Lung (tissue), 12 donors: ENCODE measurements around the gene CCL24. TPM values are rescaled to one million over a fixed set of nuclear protein-coding genes. Genes with fewer than 3 reads are reported as not detected.
"Not testable (repeated sequence)": the region's sequence is repeated elsewhere in the genome, so short reads cannot be mapped to it uniquely, and the experiment has no call there.

Source experiments
- ATAC-seq: fragments of 200-7000 bp; cut with Tn5 transposase; one replicate; pipeline ENCODE4 v1.9.1; 2020; ENCODE audit warnings: moderate number of reproducible peaks; ENCODE audit not compliant: insufficient read depth, low FRiP score
- DNase-seq, 3 donors: peaks; one replicate each; pipeline ENCODE4 v3.0.0-alpha.2; 2013 to 2017
- H3K27ac ChIP-seq, 2 donors: one replicate each; pipeline ENCODE4 v1.5.1; 2013; ENCODE audit warnings: mild to moderate bottlenecking in 2 of 2, moderate library complexity in 2 of 2, control low read depth in 1 of 2, inconsistent platforms in 1 of 2, low read depth in 1 of 2, low read length in 1 of 2
- H3K27me3 ChIP-seq, 3 donors: one replicate each; pipeline ENCODE4 v1.5.1; 2013; ENCODE audit warnings: low read length in 2 of 3; ENCODE audit not compliant: control insufficient read depth in 3 of 3, insufficient read depth in 3 of 3
- H3K36me3 ChIP-seq, 4 donors: one replicate each; pipeline ENCODE4 v1.5.1; 2013; ENCODE audit warnings: low read length in 4 of 4, mild to moderate bottlenecking in 1 of 4, moderate library complexity in 1 of 4; ENCODE audit not compliant: control insufficient read depth in 4 of 4, insufficient read depth in 4 of 4
- H3K4me1 ChIP-seq, 5 donors: one replicate each; pipeline ENCODE4 v1.5.1; 2013; ENCODE audit warnings: low read length in 5 of 5, mild to moderate bottlenecking in 2 of 5, moderate library complexity in 1 of 5; ENCODE audit not compliant: control insufficient read depth in 5 of 5, insufficient read depth in 5 of 5
- H3K4me3 ChIP-seq: one replicate; pipeline ENCODE4 v1.5.1; 2013; ENCODE audit warnings: mild to moderate bottlenecking, control low read depth, moderate library complexity
- H3K9ac ChIP-seq, 2 donors: one replicate each; pipeline ENCODE4 v1.5.1; 2013; ENCODE audit warnings: low read length in 2 of 2, control low read depth in 1 of 2; ENCODE audit not compliant: insufficient read depth in 1 of 2
- H3K9me3 ChIP-seq, 4 donors: one replicate each; pipeline ENCODE4 v1.5.1; 2013; ENCODE audit warnings: low read length in 3 of 4, mild to moderate bottlenecking in 1 of 4, moderate library complexity in 1 of 4; ENCODE audit not compliant: control insufficient read depth in 4 of 4, insufficient read depth in 3 of 4
- WGBS, 2 donors: extraction: QIAGEN DNeasy Blood & Tissue Kit; methylation state at CpG; one replicate each; pipeline ENCODE4 v1.1.7; 2013; 5-methylcytosine and 5-hydroxymethylcytosine counted together
- polyA plus RNA-seq, 2 donors: library from polyadenylated mRNA; stranded (reverse); fragments of 200-250 nt; gene quantifications; one replicate each; pipeline ENCODE4 v1.2.1, GENCODE V29; 2013
- total RNA-seq, 2 donors: library from RNA; depleted of rRNA in 1 of 2; stranded (reverse); fragments of >200 nt in 1 of 2; gene quantifications; one replicate each; pipeline ENCODE4 v1.2.1, GENCODE V29; 2014 to 2021
- TF ChIP-seq, protein P1 (sequence below): IDR thresholded peaks from 2 replicates; pipeline ENCODE4 v1.5.1; 2012; ENCODE audit warnings: mild to moderate bottlenecking; ENCODE audit errors: control extremely low read depth, extremely low read depth
- donor health status: control.
- donor health status: control.
- donor health status: Bipolar disorder and iron deficiency.
- donor health status: healthy.
- donor health status: DM: yes; HTN: yes; CAD: no.

Gene CCL24
- total and polyA plus RNA-seq, 4 donors = 1.1 to 4.8 (median 2.8) TPM; not detected in 1

DNA sequence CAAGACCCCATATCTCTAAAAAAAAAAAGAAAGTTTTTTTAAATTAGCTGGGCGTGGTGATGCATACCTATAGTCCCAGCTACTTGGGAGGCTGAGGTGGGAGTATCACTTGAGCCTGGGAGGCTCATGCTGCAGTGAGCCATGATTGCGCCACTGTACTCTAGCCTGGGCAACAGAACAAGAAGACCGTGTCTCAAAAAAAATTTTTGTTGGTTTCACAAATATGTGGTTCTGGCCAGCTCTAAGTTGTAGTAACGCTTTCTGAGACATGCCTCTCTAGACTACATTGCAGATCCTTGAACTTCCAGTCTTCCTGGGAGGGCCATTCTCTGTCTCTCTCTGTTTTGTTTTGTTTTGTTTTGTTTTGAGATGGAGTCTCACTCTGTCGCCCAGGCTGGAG, 40.6 kb upstream of the CCL24 start:
- no peaks in the 10 kb centered on the region for H3K9me3 ChIP-seq
- ATAC-seq (peak; percentile 38), DNase-seq (no peak)
- no peak overlapping the region for H3K9ac ChIP-seq
- no peak overlapping the region for H3K4me3 ChIP-seq
- no peaks in the 10 kb centered on the region for H3K27me3 ChIP-seq
- TF ChIP-seq, protein P1, sequence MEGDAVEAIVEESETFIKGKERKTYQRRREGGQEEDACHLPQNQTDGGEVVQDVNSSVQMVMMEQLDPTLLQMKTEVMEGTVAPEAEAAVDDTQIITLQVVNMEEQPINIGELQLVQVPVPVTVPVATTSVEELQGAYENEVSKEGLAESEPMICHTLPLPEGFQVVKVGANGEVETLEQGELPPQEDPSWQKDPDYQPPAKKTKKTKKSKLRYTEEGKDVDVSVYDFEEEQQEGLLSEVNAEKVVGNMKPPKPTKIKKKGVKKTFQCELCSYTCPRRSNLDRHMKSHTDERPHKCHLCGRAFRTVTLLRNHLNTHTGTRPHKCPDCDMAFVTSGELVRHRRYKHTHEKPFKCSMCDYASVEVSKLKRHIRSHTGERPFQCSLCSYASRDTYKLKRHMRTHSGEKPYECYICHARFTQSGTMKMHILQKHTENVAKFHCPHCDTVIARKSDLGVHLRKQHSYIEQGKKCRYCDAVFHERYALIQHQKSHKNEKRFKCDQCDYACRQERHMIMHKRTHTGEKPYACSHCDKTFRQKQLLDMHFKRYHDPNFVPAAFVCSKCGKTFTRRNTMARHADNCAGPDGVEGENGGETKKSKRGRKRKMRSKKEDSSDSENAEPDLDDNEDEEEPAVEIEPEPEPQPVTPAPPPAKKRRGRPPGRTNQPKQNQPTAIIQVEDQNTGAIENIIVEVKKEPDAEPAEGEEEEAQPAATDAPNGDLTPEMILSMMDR = no peak
- H3K27ac ChIP-seq = no peak overlapping the region
- peaks cover 0 to 1% (median 0%) of the 10 kb centered on the region in 5 donors for H3K4me1 ChIP-seq
- no peaks in the 10 kb centered on the region for H3K36me3 ChIP-seq
- 71 to 72% methylated on average over 5 of the region's 5 CpGs for WGBS, 2 donors

DNA sequence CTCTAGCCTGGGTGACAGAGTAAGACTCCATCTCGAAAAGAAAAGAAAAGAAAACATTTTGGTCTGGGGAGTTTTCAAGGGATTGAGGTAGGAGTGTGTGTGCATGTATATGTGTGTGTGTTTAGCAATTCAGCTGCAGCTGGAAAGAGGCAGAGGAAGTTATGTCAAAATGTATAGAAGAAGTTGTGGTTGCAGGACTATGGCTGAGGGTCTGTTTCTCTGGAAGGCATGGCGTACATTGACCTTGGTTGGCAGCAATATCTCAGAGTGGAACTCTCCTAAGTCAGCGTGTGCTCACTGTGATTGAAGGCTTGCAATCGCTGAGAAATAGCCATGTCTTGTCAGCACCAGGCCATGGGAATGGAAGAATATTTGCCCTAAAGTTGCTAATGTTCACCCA, 36.6 kb upstream of the CCL24 start:
- Histone ChIP-seq H3K27ac (no peak overlapping the region), H3K4me1 (peaks cover 0 to 1% (median 0%) of the 10 kb centered on the region in 5 donors), H3K4me3 (no peak overlapping the region), H3K27me3 (no peaks in the 10 kb centered on the region), H3K36me3 (no peaks in the 10 kb centered on the region), H3K9me3 (no peaks in the 10 kb centered on the region), H3K9ac (no peak overlapping the region)
- ATAC-seq (no peak), DNase-seq (no peak)
- WGBS, 2 donors = 44 to 59% methylated on average over 4 of the region's 4 CpGs
- TF ChIP-seq, protein P1 = no peak

DNA sequence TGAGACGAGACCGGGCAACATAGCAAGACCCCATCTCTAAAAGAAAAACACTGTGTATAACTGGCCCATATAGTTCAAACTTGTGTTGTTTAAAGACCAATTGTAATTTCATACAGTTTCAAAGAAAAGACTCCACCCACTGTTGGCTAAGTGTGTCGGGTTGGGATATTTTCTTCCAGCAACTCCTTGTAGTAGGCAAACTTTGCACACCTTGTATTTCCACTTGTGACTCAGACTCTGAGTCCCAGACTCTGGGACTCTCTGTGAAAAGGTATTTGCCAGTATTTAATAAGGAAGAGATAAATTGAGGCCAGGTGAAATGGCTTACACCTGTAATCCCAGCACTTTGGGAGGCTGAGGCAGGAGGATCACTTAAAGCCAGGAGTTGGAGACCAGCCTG, 36.0 kb upstream of the CCL24 start:
- H3K9ac ChIP-seq = no peak overlapping the region
- WGBS, 2 donors = 65 to 76% methylated on average over 3 of the region's 3 CpGs
- no peaks in the 10 kb centered on the region for H3K9me3 ChIP-seq
- no peaks in the 10 kb centered on the region for H3K27me3 ChIP-seq
- DNase-seq (no peak), ATAC-seq (no peak)
- no peak overlapping the region for H3K4me3 ChIP-seq
- no peak overlapping the region for H3K27ac ChIP-seq
- peaks cover 0 to 1% (median 0%) of the 10 kb centered on the region in 5 donors for H3K4me1 ChIP-seq
- TF ChIP-seq, protein P1 = no peak
- H3K36me3 ChIP-seq = no peaks in the 10 kb centered on the region

DNA sequence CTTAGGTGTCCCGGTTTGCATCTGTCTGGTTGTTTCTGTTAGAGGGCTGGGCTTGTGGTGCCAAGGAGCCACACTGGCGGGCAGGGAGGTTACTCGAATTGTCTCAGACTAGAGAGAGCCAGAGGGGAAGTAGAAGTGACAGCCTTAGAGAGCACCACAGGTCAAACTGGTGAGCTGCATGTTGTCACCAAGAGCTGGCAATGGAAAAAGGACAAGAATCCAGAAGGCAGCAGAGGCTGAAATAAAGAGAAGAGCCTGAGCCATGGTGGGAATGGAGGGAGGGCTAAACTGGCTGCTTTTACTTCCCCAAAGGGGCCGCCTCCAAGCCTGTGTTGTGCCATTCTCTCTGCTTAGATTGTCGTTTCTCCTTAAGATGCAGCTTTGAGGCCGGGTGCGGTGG, 34.1 kb upstream of the CCL24 start:
- TF ChIP-seq, protein P1 = no peak
- ATAC-seq = peak; percentile 27

DNA sequence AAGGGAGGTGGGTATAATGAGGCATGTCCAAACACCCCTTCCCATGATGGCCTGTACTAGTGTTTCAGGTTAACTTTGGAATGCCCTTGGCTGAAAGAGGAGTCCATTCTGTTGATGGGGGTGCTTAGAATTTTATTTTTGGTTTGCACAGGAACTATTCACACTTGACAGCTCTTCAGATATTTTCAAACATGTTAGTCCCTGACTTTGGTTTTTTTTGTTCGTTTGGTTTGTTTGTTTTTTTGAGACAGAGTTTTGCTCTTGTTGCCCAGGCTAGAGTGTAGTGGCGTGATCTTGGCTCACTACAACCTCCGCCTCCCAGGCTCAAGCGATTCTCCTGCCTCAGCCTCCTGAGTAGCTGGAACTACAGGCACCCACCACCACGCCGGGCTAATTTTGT, 31.5 kb upstream of the CCL24 start:
- H3K9me3 ChIP-seq, ATAC-seq, H3K9ac ChIP-seq, DNase-seq, H3K27me3 ChIP-seq, H3K4me3 ChIP-seq, H3K36me3 ChIP-seq, H3K27ac ChIP-seq: not testable (repeated sequence)
- 78 to 87% methylated on average over 6 of the region's 6 CpGs for WGBS, 2 donors
- H3K4me1 ChIP-seq = peaks cover 0 to 19% (median 4%) of the 10 kb centered on the region in 5 donors

More for the DNA sequence above, 34.1 kb upstream of the CCL24 start:
- Histone ChIP-seq H3K9me3 (no peaks in the 10 kb centered on the region), H3K9ac (no peak overlapping the region), H3K27me3 (no peaks in the 10 kb centered on the region), H3K36me3 (no peaks in the 10 kb centered on the region), H3K4me3 (no peak overlapping the region), H3K27ac (no peak overlapping the region), H3K4me1 (peaks cover 1 to 12% (median 4%) of the 10 kb centered on the region in 5 donors)
- 48 to 68% methylated on average over 7 of the region's 7 CpGs for WGBS, 2 donors
- DNase-seq = no peak
